Peyer's patch (tissue), 4 donors: ENCODE results near the gene RPLP2.

Experiments used
- CTCF ChIP-seq, 6 experiments: fragments of 450-650 bp in 4 of 6; fragments of 200-600 bp in 2 of 6; sonication (generic) in 1 of 6; IDR thresholded peaks; one replicate each; pipeline ENCODE4 v1.5.1; 2017 to 2019; ENCODE audit warnings: antibody characterized with exemption in 6 of 6, mild to moderate bottlenecking in 3 of 6, moderate library complexity in 1 of 6
- POLR2A ChIP-seq, 2 donors: fragments of 450-650 bp; IDR thresholded peaks; one replicate each; pipeline ENCODE4 v1.5.1; 2017; ENCODE audit warnings: antibody characterized with exemption in 2 of 2, mild to moderate bottlenecking in 2 of 2, moderate library complexity in 2 of 2

- TF ChIP-seq POLR2A (IDR thresholded peaks at IDR 0.05): no peak
- TF ChIP-seq CTCF (IDR thresholded peaks at IDR 0.05): no peak
These were observed 39.5 kb downstream of the RPLP2 start for GRCh38 chr11:849104-849824.
